Thyroid gland (tissue), 4 donors: Measurements from ENCODE around the gene CST9. TPM values are rescaled to one million over a fixed set of nuclear protein-coding genes. Genes with fewer than 3 reads are reported as not detected.

Source experiments
- DNase-seq, 2 donors: peaks; one replicate each; pipeline ENCODE4 v3.0.0-alpha.2; 2019
- H3K27ac ChIP-seq, 3 donors: fragments of 200-600 bp; sonication (generic); 1 replicate in 2 of 3; 2 replicates in 1 of 3; pipeline ENCODE4 v1.5.1; 2016 to 2019; ENCODE audit warnings: mild to moderate bottlenecking in 1 of 3, moderate library complexity in 1 of 3
- H3K27me3 ChIP-seq: fragments of 200-600 bp; sonication (generic); one replicate; pipeline ENCODE4 v1.5.1; 2019
- H3K36me3 ChIP-seq, 2 donors: fragments of 200-600 bp; sonication (generic); one replicate each; pipeline ENCODE4 v1.5.1; 2016 to 2019
- H3K4me1 ChIP-seq, 2 donors: fragments of 200-600 bp; sonication (generic); one replicate each; pipeline ENCODE4 v1.5.1; 2017 to 2019
- H3K4me3 ChIP-seq, 3 donors: fragments of 200-600 bp; sonication (generic); replicated peaks in 1 of 3; 1 replicate in 2 of 3; 2 replicates in 1 of 3; pipeline ENCODE4 v1.5.1; 2016; ENCODE audit warnings: mild to moderate bottlenecking in 1 of 3
- H3K9me3 ChIP-seq: fragments of 200-600 bp; sonication (generic); one replicate; pipeline ENCODE4 v1.5.1; 2017
- POLR2A ChIP-seq, 2 donors: fragments of 450-650 bp; IDR thresholded peaks; one replicate each; pipeline ENCODE4 v1.6.1; 2017; ENCODE audit warnings: antibody characterized with exemption in 2 of 2, mild to moderate bottlenecking in 2 of 2, moderate library complexity in 1 of 2
- WGBS, 2 donors: methylation state at CpG; one replicate each; pipeline ENCODE4 v1.1.5; 2017; 5-methylcytosine and 5-hydroxymethylcytosine counted together
- intact Hi-C: fragments of 100-400 bp; cut with DNase I; formaldehyde crosslinking; loops from one replicate; pipeline ENCODE4 v1.15.1; 2023
- total RNA-seq, 4 donors: library from RNA; depleted of rRNA; stranded (reverse); fragments of >200 nt; gene quantifications; one replicate each; pipeline ENCODE4 v1.2.3, GENCODE V29; 2016
- TF ChIP-seq, protein P1 (sequence below), 6 experiments: fragments of 200-600 bp in 3 of 6; fragments of 450-650 bp in 3 of 6; sonication (generic) in 3 of 6; IDR thresholded peaks; one replicate each; pipeline ENCODE4 v1.5.1; 2016 to 2019; ENCODE audit warnings: antibody characterized with exemption in 6 of 6, mild to moderate bottlenecking in 2 of 6, inconsistent platforms in 1 of 6, moderate library complexity in 1 of 6

CST9 gene
- total RNA-seq, 4 donors from 2014 or later: not detected

DNA sequence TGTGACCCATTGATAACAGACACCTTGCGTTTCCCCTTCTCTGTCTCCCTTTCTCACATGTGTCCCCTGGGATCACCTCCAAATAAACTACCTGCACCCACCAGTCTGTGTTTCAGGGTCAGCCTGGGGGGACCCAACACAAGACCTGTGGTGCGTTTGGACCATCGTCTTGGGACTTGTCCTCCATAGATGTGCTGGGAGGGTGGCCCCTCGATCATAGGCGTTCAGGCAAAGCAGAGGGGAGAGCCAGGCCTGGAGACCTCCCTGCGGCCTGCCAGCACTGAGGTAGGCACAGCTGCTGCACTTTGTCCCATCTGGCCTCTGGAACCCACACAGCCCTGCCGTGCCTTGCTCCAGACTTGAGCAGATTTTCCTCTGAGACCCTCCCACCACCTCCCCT, 18.1 kb downstream of the CST9 start:
- no peak overlapping the region for H3K27ac ChIP-seq
- intact Hi-C loops: no loop called here
- no peaks in the 10 kb centered on the region for H3K9me3 ChIP-seq
- H3K27me3 ChIP-seq: no peaks in the 10 kb centered on the region
- no peak for TF ChIP-seq POLR2A (IDR thresholded peaks at IDR 0.05)
- TF ChIP-seq, protein P1, sequence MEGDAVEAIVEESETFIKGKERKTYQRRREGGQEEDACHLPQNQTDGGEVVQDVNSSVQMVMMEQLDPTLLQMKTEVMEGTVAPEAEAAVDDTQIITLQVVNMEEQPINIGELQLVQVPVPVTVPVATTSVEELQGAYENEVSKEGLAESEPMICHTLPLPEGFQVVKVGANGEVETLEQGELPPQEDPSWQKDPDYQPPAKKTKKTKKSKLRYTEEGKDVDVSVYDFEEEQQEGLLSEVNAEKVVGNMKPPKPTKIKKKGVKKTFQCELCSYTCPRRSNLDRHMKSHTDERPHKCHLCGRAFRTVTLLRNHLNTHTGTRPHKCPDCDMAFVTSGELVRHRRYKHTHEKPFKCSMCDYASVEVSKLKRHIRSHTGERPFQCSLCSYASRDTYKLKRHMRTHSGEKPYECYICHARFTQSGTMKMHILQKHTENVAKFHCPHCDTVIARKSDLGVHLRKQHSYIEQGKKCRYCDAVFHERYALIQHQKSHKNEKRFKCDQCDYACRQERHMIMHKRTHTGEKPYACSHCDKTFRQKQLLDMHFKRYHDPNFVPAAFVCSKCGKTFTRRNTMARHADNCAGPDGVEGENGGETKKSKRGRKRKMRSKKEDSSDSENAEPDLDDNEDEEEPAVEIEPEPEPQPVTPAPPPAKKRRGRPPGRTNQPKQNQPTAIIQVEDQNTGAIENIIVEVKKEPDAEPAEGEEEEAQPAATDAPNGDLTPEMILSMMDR (IDR thresholded peaks at IDR 0.05): no peak
- no peak for DNase-seq
- H3K4me3 ChIP-seq: no peak overlapping the region
- H3K4me1 ChIP-seq: no peaks in the 10 kb centered on the region
- H3K36me3 ChIP-seq: no peaks in the 10 kb centered on the region
- 80 to 87% methylated on average over 7 of the region's 7 CpGs for WGBS, 2 donors

GRCh38 chr20:23586735-23587525, 18.8 kb downstream of the CST9 start:
- no peak for DNase-seq
- Histone ChIP-seq H3K27me3 (no peaks in the 10 kb centered on the region), H3K4me3 (no peak overlapping the region), H3K9me3 (no peaks in the 10 kb centered on the region), H3K27ac (no peak overlapping the region), H3K36me3 (no peaks in the 10 kb centered on the region), H3K4me1 (no peaks in the 10 kb centered on the region)
- 66 to 68% methylated on average over 11 to 12 of the region's 13 CpGs for WGBS, 2 donors
- intact Hi-C loops: no loop called here
- TF ChIP-seq POLR2A (IDR thresholded peaks at IDR 0.05): no peak
- TF ChIP-seq, protein P1 (IDR thresholded peaks at IDR 0.05): no peak

DNA sequence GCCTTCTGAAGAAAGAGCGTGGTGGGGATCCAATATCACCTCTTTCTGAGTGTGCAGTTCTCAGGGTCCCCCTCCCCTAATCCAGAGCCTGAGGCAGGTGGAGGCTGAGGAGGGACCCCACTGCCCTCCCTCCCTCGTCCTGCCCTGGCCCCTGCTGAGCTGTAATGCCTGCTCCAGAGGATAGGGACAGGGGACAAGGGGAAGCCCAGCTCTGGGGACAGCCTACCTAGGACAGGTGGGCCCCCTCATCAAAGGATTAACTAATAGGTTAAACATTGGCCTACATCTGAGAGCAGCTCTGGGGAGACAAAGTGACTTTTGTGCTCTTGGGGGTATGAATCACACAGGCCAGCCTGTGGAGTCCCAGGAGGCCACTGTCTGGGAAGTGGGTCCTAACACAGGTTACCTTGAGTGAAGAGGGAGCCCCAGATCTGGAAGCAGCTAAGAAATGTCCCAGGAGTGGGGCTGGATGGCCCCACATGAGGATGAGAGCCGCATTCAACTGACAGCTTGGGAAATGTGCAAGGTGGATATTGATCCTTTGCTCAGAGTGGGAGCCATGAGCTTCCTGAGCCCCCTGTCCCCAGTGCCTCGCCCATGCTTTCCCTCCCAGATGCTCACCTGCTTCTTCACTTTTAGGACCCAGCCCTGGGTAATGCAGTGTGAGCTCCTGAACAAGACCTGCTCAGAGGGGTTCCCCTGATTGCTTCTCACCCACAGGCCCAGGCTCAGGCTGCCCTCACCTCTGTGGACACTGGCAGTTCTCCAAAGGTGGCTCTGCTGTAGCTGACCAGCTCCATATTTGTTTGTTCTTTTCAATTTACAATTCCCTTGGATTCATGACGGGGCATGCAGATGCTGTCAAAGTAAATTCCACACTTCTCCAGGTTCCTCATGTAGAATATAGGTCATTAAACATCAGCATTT, 19.6 kb downstream of the CST9 start:
- intact Hi-C loops: no loop called here
- Histone ChIP-seq H3K27me3 (no peaks in the 10 kb centered on the region), H3K27ac (no peak overlapping the region), H3K9me3 (no peaks in the 10 kb centered on the region), H3K4me3 (no peak overlapping the region), H3K36me3 (no peaks in the 10 kb centered on the region), H3K4me1 (no peaks in the 10 kb centered on the region)
- 71 to 76% methylated on average over 4 to 5 of the region's 5 CpGs for WGBS, 2 donors
- TF ChIP-seq POLR2A (IDR thresholded peaks at IDR 0.05): no peak
- TF ChIP-seq, protein P1 (IDR thresholded peaks at IDR 0.05): no peak
- no peak for DNase-seq

DNA sequence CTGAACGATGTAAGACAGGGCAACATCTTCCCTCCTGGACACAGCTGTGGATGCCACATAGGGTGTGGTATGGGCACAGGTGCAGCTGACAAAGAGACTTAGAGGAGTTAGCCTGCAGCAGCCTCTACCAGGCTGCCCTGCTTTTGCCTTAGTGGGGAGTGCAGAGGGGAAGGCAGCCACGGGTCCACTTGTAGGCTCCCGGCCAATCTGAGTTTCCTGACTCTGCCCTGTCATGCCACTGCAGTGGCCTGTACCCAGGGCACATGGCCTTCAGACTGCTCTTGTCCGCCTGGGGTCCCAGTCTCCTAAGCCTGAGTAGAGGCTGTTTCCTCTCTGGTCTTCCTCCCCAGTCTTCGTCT, 20.3 kb downstream of the CST9 start:
- Histone ChIP-seq H3K36me3 (no peaks in the 10 kb centered on the region), H3K4me1 (no peaks in the 10 kb centered on the region), H3K27me3 (no peaks in the 10 kb centered on the region), H3K4me3 (no peak overlapping the region), H3K27ac (no peak overlapping the region), H3K9me3 (no peaks in the 10 kb centered on the region)
- no peak for DNase-seq
- intact Hi-C loops: no loop called here
- TF ChIP-seq, protein P1 (IDR thresholded peaks at IDR 0.05): no peak
- no peak for TF ChIP-seq POLR2A (IDR thresholded peaks at IDR 0.05)
- 81% methylated on average over 3 to 5 of the region's 5 CpGs for WGBS, 2 donors
